Measurements from ENCODE around the gene ISLR.
"Not testable (repeated sequence)": the region's sequence is repeated elsewhere in the genome, so short reads cannot be mapped to it uniquely, and the experiment has no call there.

Gene ISLR

GRCh38 chr15:74137537-74137894 lies 36.0 kb upstream of the ISLR start:
- DNase-seq = no peak

GRCh38 chr15:74138642-74139041 lies 34.9 kb upstream of the ISLR start:
- DNase-seq = no peak

DNA sequence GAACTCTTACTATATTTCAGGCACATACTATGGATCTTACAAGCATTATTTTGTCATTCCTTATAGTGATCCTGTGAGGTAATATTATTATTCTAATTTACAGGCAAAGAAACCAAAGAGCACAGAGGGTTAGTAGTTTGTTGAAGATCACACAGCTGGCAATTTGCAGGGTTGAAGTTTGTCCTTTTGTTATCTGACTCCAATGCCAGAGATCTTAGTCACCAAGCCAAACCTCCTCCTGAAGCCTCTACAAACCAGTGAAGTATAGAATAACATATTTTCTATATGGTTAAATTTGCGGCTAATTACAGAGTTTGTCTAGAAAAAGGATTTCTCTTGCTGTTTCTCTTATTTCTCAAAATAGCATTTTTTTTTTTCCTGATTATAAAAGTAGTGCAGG lies 31.9 kb upstream of the ISLR start:
- no peak for DNase-seq

DNA sequence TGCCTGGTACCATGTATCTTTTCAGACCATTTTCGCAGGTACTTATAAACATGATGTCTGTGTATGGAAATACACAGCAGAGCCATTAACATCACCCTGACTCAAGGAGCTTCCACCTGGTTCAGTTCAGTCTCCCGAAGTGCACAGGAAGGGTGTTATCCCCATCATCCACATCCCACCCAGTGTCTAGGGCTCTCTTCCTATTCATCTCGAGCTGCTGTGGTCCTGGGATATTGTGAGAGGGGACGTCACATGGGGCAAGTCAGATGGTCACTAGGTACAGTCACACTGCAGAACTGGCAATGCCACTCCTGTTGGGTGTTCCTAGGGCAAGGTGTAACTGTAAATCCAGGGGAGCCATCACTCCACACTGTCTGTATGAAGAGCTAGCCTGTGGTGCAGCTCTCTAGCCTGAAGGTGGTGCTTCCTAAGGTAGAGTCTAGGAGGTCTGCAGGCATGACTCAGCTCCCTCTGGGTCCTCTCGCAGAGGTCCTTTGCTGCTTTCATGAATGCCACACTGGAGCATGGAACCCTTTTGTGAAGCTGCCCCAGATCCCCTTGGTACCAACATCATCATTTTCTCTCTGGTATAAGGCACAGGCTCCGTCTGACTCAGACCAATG lies 29.2 kb upstream of the ISLR start:
- DNase-seq = no peak

GRCh38 chr15:74146277-74146800 lies 27.2 kb upstream of the ISLR start:
- no peak for DNase-seq

DNA sequence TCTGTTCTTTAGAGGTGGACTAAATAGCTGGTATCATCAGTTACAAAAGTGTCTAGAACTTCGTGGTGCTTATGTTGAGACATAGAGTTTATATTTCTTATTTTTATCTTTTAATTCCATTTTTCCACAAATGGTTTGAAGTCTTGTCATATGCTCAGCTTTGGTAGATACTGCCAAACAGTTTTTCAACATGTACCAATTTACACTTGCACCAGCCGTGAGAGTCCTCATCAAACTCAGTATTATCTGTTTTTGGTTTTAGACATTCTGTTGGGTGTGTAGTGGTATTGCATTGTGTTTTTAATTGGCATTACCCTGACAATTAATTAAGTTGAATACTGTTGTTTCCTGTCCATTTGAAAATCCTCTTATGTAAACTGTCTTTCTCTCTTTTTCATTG lies 26.5 kb upstream of the ISLR start:
- no peak for DNase-seq

DNA sequence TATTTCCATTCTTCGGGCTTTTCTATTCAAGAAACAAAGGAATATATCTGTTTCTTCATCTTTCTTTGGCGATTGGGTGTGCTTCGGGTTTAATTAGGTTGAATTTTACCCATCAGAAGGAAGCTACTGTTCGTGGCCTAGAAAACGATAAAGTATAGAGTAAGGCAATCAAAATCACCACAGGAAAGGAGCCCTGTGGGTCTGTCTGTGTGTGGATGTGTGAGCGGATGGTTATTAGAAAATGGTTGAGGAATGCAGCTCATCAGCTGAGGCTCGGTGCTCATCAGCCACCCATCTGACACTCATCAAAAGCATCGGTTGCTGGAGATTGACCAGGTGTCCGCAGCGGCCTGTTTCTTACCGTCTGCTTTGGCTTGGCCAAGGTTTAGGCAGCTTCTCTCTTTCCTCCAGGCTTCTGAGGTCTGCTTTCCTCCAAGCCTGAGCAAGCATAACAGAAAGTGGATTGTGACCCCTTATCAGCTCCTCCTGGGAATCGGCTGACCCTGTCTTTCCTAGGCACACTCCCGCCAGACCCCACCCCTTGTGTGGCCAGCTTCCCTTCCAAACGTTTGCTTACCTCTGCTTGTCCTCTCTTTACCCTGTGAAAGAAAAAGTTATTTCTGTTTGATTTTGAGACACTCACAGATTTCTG lies 17.6 kb upstream of the ISLR start:
- no peak for DNase-seq

GRCh38 chr15:74156678-74157411 lies 16.7 kb upstream of the ISLR start:
- no peak for DNase-seq

DNA sequence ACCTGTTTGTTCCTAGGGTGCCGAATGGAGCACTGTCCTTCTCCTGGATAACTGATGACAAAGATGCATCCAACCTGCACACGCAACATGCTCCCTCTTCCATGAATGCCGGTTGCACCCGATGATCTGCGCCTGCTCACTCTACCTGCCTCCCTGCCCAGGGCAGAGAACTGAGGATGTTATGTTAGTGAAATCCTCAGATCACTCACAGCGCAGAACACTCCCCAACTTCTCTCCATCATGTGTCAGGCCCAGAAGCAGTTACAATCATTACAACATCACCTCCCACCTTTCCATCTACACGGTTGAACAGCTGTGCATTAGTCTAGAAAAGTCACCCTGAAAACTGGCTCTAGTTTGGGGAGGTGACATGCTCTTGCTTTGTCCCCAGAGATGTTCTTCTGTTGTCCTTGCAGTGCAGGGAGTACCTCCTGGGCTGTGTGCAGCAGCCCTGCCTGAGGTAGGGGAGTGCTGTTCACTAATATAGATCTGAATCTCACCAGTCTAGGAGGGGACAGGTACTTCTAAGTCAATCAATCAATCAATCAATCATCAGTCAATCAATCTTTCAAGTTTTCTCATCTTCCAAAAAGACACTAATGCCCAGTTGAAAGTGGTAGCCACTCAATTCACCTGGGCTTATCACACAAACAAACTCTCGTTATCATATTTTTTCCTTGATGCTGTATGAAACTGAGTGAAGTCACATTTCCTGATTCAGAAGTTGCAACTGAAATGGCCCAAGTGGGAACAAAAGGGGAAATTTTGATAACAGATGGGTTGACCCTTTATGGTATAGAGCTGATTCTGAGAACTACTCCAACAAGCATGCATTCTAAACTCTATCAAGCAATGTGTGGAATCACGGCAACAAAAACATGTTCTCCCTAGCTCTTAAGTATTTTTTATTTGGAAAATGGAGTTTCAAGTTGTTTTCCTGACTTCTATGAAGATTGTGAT lies 15.4 kb upstream of the ISLR start:
- DNase-seq = no peak

DNA sequence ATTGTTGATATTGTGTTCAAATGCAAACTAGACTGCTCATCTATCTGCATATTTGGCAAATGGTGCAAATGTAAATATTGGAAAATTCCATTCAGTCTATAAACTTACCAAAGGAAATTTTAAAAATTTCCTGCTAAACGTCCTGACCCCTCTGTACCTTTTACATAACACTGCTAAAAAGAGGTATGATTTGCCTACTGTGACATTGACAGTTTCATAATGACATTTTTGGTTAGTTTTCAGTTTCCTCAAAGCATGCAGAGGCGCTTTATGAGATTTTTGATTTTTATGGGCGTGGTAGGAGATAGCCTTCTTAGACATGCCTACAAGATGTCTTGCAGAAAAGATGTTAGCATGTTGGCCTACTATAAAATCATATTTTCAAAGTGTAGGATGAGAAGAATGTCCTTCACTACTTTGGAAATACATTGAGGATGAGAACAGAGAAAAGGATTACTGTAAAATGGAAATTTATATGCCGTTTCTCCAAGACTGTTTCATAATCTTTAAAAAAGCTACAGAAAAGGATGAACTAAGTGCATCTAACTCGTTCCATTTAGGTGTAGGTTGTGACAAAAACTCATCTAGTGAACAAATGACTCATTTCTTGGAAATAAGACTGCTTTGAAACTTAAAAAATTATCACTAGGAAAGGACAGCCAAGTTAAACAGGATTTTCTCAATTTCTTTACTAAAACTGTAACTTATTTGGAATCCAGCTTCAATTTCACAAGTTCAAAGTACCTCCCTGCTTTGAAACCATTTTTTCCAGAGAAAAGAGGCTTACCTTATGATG lies 14.5 kb upstream of the ISLR start:
- DNase-seq = no peak

DNA sequence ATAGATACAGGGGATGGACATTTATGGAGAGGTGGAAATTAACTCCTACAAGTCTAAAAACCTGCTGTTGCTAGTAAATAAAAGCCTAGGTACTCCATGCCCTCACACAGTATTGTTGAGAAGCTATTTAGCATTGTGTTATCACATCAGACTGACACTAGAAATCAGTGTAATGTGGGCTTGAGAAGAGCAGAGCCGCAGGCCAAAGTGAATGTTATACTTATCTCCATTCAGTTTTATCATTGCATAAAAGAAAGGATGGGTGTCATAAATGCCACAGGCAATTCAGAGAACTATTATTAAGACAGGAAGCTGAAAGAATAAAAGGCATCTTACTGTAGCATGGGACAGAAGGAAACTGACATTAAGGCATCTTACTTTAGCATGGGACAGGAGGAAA lies 13.7 kb upstream of the ISLR start:
- no peak for DNase-seq

GRCh38 chr15:74160390-74160789 lies 13.1 kb upstream of the ISLR start:
- DNase-seq = not testable (repeated sequence)

DNA sequence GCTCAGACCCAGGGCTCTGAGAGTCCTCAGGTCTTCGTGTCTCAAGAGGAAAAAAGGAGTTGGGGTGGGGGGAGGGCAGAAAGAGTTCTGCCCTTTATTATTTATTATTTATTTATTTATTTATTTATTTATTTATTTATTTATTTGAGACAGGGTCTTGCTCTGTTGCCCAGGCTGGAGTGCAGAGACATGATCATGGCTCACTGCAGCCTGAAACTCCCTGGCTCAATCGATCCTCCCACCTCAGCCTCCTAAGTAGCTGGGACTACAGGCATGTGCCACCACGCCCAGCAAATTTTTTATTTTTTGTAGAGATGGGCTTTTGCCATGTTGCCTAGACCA lies 11.3 kb upstream of the ISLR start:
- not testable (repeated sequence) for DNase-seq

DNA sequence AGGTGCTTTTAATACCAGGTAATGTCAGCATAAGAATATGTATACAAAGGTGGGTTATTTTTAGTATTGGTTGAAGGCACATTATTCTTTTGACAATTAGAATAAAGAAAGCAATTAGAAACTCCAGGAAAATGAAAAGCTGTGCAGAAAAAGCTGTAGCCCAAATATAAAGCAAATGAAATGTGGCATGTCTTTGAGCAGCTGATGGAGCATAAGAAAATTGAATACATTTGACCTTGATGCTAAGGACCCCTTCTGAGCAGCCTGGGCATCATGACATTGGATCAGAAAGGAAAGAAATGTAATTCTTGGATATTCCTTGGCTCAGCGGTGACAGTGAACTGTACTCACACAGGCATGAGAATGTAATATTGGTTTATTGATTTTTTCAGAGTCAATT lies 8.0 kb upstream of the ISLR start:
- no peak for DNase-seq

DNA sequence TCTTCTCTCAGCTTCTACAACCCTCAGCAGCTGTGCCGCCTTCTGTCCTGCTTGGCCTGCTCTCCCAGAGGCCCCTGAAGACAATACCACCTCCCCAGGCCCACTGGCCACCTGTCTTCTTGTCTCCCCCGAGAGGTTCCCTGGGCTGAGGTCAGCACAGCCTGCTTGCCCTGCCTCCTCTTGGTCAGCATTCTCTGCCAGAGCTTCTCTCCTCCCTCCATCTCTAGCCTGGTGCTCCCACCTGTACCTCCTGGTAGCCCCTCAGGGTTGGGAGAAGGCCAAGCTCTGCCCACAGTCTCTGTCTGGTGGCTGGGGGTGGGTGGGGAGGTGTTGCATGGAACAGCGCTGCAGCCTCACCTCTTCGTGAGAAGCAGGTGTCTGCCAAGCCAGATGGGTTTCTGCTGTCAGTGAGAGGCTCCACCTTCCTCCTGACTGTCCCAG lies 5.6 kb upstream of the ISLR start:
- DNase-seq = no peak

DNA sequence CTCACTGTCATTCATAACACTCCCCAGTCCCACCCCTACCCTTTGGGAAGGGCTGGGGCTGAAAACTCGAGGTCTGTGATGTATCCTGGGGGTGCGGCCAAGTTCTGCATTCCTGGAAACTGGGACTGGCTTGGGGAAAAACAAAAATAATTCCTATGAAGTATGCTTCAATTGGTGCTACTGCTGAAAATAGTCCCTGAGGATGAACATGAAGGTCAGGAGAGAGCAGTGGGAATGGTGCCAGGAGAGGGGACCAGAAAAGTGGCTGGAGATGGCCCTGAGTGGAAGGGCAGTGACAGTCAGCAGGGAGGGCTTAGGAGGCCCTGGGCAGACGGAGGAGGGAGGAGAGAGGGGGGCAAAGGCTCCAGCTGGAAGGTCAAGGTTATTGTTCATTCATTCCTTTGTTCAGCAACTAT lies 4.8 kb upstream of the ISLR start:
- DNase-seq = no peak

GRCh38 chr15:74170071-74170844 lies 3.3 kb upstream of the ISLR start:
- DNase-seq = no peak

DNA sequence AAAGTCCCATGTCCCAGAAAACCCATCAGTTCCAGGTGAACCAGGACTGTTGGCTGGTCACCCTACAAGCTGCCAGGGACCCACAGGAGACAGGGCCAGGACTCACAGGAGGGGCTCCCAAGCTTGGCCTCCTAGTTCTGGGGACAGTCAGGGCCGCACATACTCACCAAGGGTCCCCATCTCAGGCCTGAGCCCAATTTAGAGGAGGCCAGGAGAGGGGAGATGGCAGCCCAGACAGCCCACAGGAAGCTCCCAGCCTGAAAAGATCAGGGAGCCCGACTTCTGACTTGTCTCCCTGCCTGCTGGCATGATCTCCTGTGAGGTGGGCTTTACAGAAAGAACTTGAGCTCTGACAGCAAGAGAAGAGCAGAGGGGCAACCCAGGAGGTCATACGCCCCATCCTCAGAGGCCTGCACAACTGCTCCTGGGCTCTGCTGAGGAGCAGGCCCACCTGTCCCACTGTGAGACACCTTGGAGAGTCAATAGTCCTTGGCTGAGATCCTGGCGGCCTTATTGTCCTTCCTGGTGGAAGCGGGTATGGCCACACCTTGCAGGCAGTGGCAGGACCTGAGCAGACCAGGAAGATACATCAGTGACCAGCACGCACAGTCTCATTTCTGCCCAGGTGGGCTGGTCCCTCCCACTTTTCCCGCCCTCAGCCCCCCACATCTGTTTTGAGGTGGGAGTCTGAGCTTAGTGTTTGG lies 2.5 kb upstream of the ISLR start:
- no peak for DNase-seq

- DNase-seq = no peak
Observed at GRCh38 chr15:74171965-74172541, 1.5 kb upstream of the ISLR start.

GRCh38 chr15:74172701-74173379 lies 670 bp upstream of the ISLR start:
- DNase-seq = no peak
